Myocyte (in vitro differentiated cells): ENCODE measurements around the gene C19orf12. TPM values are rescaled to one million over a fixed set of nuclear protein-coding genes. Genes with fewer than 3 reads are reported as not detected.
"Not testable (repeated sequence)": the region's sequence is repeated elsewhere in the genome, so short reads cannot be mapped to it uniquely, and the experiment has no call there.

Source experiments
- DNase-seq: peaks from one replicate; pipeline ENCODE4 v3.0.0-alpha.2; 2012; ENCODE audit warnings: low read depth
- total RNA-seq: library from RNA; depleted of rRNA; stranded (reverse); fragments of >200 nt; gene quantifications from 2 replicates; pipeline ENCODE4 v1.2.3, GENCODE V29; 2014

The C19orf12 gene
- total RNA-seq, 1 donor from 2014 or later: 69.7 TPM

GRCh38 chr19:29677001-29677817 is 37.9 kb downstream of the C19orf12 start:
- DNase-seq: no peak

GRCh38 chr19:29676586-29676985 is 38.5 kb downstream of the C19orf12 start:
- no peak for DNase-seq

GRCh38 chr19:29675650-29676186 is 39.3 kb downstream of the C19orf12 start:
- DNase-seq: no peak

GRCh38 chr19:29675120-29675649 is 39.9 kb downstream of the C19orf12 start:
- DNase-seq: no peak

- DNase-seq: no peak
Measured at GRCh38 chr19:29674374-29675119, 40.5 kb downstream of the C19orf12 start.

GRCh38 chr19:29673451-29674371 is 41.4 kb downstream of the C19orf12 start:
- DNase-seq: no peak

- no peak for DNase-seq
Measured at GRCh38 chr19:29672933-29673336, 42.1 kb downstream of the C19orf12 start.

- DNase-seq: no peak
Measured at GRCh38 chr19:29672319-29672932, 42.6 kb downstream of the C19orf12 start.

- DNase-seq: no peak
Measured at GRCh38 chr19:29671393-29672160, 43.5 kb downstream of the C19orf12 start.

- not testable (repeated sequence) for DNase-seq
Measured at GRCh38 chr19:29671026-29671392, 44.1 kb downstream of the C19orf12 start.

GRCh38 chr19:29670255-29670654 is 44.8 kb downstream of the C19orf12 start:
- no peak for DNase-seq

- no peak for DNase-seq
Measured at GRCh38 chr19:29668746-29669609, 46.1 kb downstream of the C19orf12 start.

- DNase-seq: no peak
Measured at GRCh38 chr19:29667901-29668341, 47.1 kb downstream of the C19orf12 start.

- DNase-seq: no peak
Measured at GRCh38 chr19:29667387-29667783, 47.7 kb downstream of the C19orf12 start.

- peak; percentile 60 for DNase-seq
Measured at GRCh38 chr19:29666578-29667386, 48.3 kb downstream of the C19orf12 start.

GRCh38 chr19:29665826-29666577 is 49.1 kb downstream of the C19orf12 start:
- peak; percentile 63 for DNase-seq
